ENCODE measurements around the gene CTNNBL1. TPM values are rescaled to one million over a fixed set of nuclear protein-coding genes. Genes with fewer than 3 reads are reported as not detected.

Gene CTNNBL1
- total and polyA plus RNA-seq, 2 of the 4 experiments (the other 2 are of a cell fraction) = 29.9 to 34.1 TPM

- dilution Hi-C loops (cut with HindIII; ENCODE audit: low sequenced_read_pairs, unreplicated experiment) = no loop called here
- in situ Hi-C loops (cut with MboI; ENCODE audit: low sequenced_read_pairs) = no loop called here
- POLR2A ChIA-PET (ENCODE audit: unreplicated experiment) = interaction anchor here (0.5 kb wide), 1 partner anchor 45 kb away, joined by 3 read pairs; no protein-coding TSS in a partner anchor
Observed at GRCh38 chr20:37911261-37911660, 217.4 kb downstream of the CTNNBL1 start.

More at GRCh38 chr20:37911261-37911660, 217.4 kb downstream of the CTNNBL1 start:
- no peak overlapping the region for H4K5ac ChIP-seq (ENCODE audit: low read depth, low read length)
- no peak overlapping the region for H3K4ac ChIP-seq (ENCODE audit: low read depth, low read length)
- H4K20me1 ChIP-seq (ENCODE audit: insufficient read depth, low read length) = no peaks in the 10 kb centered on the region
- H3K23ac ChIP-seq (ENCODE audit: low read depth, low read length) = no peak overlapping the region
- TF ChIP-seq RAD21 (IDR thresholded peaks at IDR 0.05; ENCODE audit: low read length) = no peak
- no peak for TF ChIP-seq POLR2A (IDR thresholded peaks at IDR 0.05; ENCODE audit: low read depth, low read length)
- no peak for TF ChIP-seq ELK1 (IDR thresholded peaks at IDR 0.05; ENCODE audit: borderline replicate concordance, low read depth, low read length)
- no peak for TF ChIP-seq FOS (IDR thresholded peaks at IDR 0.05; ENCODE audit: low read depth, low read length)
- TF ChIP-seq SMC3 (IDR thresholded peaks at IDR 0.05; ENCODE audit: low read depth, low read length) = no peak
- TF ChIP-seq RFX5 (IDR thresholded peaks at IDR 0.05; ENCODE audit: low read depth, low read length) = no peak
- TF ChIP-seq BHLHE40 (IDR thresholded peaks at IDR 0.05; ENCODE audit: low read depth, low read length) = no peak
- no peak overlapping the region for H2BK5ac ChIP-seq (ENCODE audit: low read depth, low read length, poor library complexity, severe bottlenecking)
- no peak overlapping the region for H2BK15ac ChIP-seq (ENCODE audit: low read depth, low read length)
- no peak for ATAC-seq (ENCODE audit: low read depth)
- no peak overlapping the region for H2BK20ac ChIP-seq (ENCODE audit: low read depth, low read length)
- no peaks in the 10 kb centered on the region for H3K9me3 ChIP-seq (ENCODE audit: control insufficient read depth, insufficient read depth, low read length)
- intact Hi-C loops (cut with micrococcal nuclease) = no loop called here
- CTCF ChIA-PET = no interaction called here
- no peak overlapping the region for H3K18ac ChIP-seq (ENCODE audit: low read depth, low read length)
- no peaks in the 10 kb centered on the region for H3K9me1 ChIP-seq (ENCODE audit: insufficient read depth, low read length)
- H3K79me1 ChIP-seq (ENCODE audit: low read depth in 1 of 2, low read length in 2 of 2) = no peaks in the 10 kb centered on the region
- no peak overlapping the region for H3K4me3 ChIP-seq (ENCODE audit: insufficient read depth, low read depth, low read length)
- H2BK120ac ChIP-seq (ENCODE audit: low read depth, low read length) = no peak overlapping the region
- peaks cover 77% of the 10 kb centered on the region for H3K27me3 ChIP-seq (ENCODE audit: control insufficient read depth, insufficient read depth, low read length)
- no peak overlapping the region for H2AK9ac ChIP-seq (replicated peaks; ENCODE audit: low read depth, low read length, poor library complexity)
- H2AK5ac ChIP-seq (ENCODE audit: low read depth, low read length) = no peak overlapping the region
- H3K36me3 ChIP-seq (ENCODE audit: control insufficient read depth, insufficient read depth, low read length) = no peaks in the 10 kb centered on the region
- no peak overlapping the region for H4K91ac ChIP-seq (ENCODE audit: insufficient read depth, low read depth, low read length)
- no peak overlapping the region for H3K14ac ChIP-seq (replicated peaks; ENCODE audit: low read depth, low read length)
- WGBS, 2 experiments (ENCODE audit: extremely low coverage in 2 of 2, insufficient read length in 1 of 2) = 100% methylated on average over 2 of the region's 9 CpGs; no CpG with 5 or more reads in 1 of the 2 experiments
- H3K4me2 ChIP-seq (ENCODE audit: low read depth, low read length) = no peak overlapping the region
- no peak overlapping the region for H3K27ac ChIP-seq (ENCODE audit: insufficient read depth, low read length)
- no peak overlapping the region for H3K9ac ChIP-seq (ENCODE audit: low read depth, low read length)
- no TSS peak for BruUV-seq (replicated peaks)
- no peak overlapping the region for H3K56ac ChIP-seq (ENCODE audit: extremely low read depth, insufficient read depth, low read length)
- no peak for DNase-seq
- peaks cover 5% of the 10 kb centered on the region; the same call in 1 of the 2 replicates for H3K4me1 ChIP-seq (ENCODE audit: control insufficient read depth, insufficient read depth, low read length)
- H4K8ac ChIP-seq (ENCODE audit: low read depth in 2 of 2, low read length in 2 of 2) = no peak overlapping the region
- no peak overlapping the region for H2AFZ ChIP-seq (replicated peaks; ENCODE audit: low read length, poor library complexity)
